Prostate gland (tissue), 2 donors: ENCODE results near the gene RGS13.

ENCODE experiments used
- CTCF ChIP-seq, 4 experiments: fragments of 200-600 bp in 2 of 4; fragments of 450-650 bp in 2 of 4; sonication (generic) in 2 of 4; IDR thresholded peaks; 1 replicate in 3 of 4; 2 replicates in 1 of 4; pipeline ENCODE4 v1.5.1; 2016 to 2019; ENCODE audit warnings: antibody characterized with exemption in 4 of 4, mild to moderate bottlenecking in 2 of 4, moderate library complexity in 2 of 4
- POLR2A ChIP-seq: fragments of 450-650 bp; IDR thresholded peaks from one replicate; pipeline ENCODE4 v1.6.1; 2016; ENCODE audit warnings: antibody characterized with exemption, mild to moderate bottlenecking
- POLR2AphosphoS5 ChIP-seq: sonication (generic); formaldehyde crosslinking; IDR thresholded peaks from one replicate; pipeline ENCODE4 v1.6.1; 2017; ENCODE audit warnings: antibody characterized with exemption

GRCh38 chr1:192628396-192629057, 7.4 kb upstream of the RGS13 start:
- no peak for TF ChIP-seq CTCF (IDR thresholded peaks at IDR 0.05)
- no peak for TF ChIP-seq POLR2AphosphoS5
- TF ChIP-seq POLR2A, result no peak
